HepG2 (cell line): ENCODE measurements around the gene PSMB9. TPM values are rescaled to one million over a fixed set of nuclear protein-coding genes. Genes with fewer than 3 reads are reported as not detected.

Source experiments
- IKZF4 ChIP-seq: sonication (generic); formaldehyde crosslinking; IDR thresholded peaks from 2 replicates; pipeline ENCODE4 v1.5.1; 2020; ENCODE audit warnings: borderline replicate concordance, mild to moderate bottlenecking, low read depth, missing genetic modification reagents; ENCODE audit errors: not compliant biosample characterization
- RFX1 ChIP-seq: fragments of 450-650 bp; IDR thresholded peaks from 2 replicates; pipeline ENCODE4 v1.6.1; 2017
- SIN3A ChIP-seq: IDR thresholded peaks from 2 replicates; pipeline ENCODE4 v1.6.1; 2011; ENCODE audit warnings: low read depth, mild to moderate bottlenecking, control low read depth, low read length, borderline replicate concordance
- TBX3 ChIP-seq: fragments of 450-650 bp; IDR thresholded peaks from 2 replicates; pipeline ENCODE4 v1.6.1; 2017; ENCODE audit warnings: antibody characterized with exemption, mild to moderate bottlenecking, inconsistent platforms, borderline replicate concordance
- ZNF101 ChIP-seq: sonication (generic); formaldehyde crosslinking; IDR thresholded peaks from 2 replicates; pipeline ENCODE4 v1.4.0; 2020; ENCODE audit warnings: mild to moderate bottlenecking, low read depth, missing genetic modification reagents, borderline replicate concordance
- ZNF251 ChIP-seq: sonication (generic); formaldehyde crosslinking; IDR thresholded peaks from 2 replicates; pipeline ENCODE4 v1.9.0; 2021; ENCODE audit warnings: mild to moderate bottlenecking, missing genetic modification reagents
- ZNF644 ChIP-seq: IDR thresholded peaks from 2 replicates; pipeline ENCODE4 v1.6.1; 2016; ENCODE audit warnings: low read depth
- polyA plus RNA-seq, 8 experiments: library from polyadenylated mRNA; depleted of rRNA in 3 of 8; stranded (reverse) in 7 of 8; unstranded in 1 of 8; fragments of >200 nt; fragmentation: Illumina TruSeq in 4 of 8; extraction: Trizol in 4 of 8; gene quantifications; 2 replicates each; pipeline versions ENCODE4 v1.2.1 to v1.2.3, GENCODE V29; 2011 to 2016; ENCODE audit warnings: low read depth in 4 of 8, missing spikeins in 1 of 8, mixed read lengths in 1 of 8; ENCODE audit not compliant: insufficient read depth in 1 of 8
- total RNA-seq, 5 experiments: library from RNA; depleted of rRNA; stranded (reverse); fragments of >200 nt; fragmentation: Illumina TruSeq; extraction: Trizol; gene quantifications; 2 replicates each; pipeline ENCODE4 v1.2.3, GENCODE V29; 2016; ENCODE audit warnings: low read depth in 1 of 5
- TF ChIP-seq, protein P1 (sequence below): sonication (generic); formaldehyde crosslinking; IDR thresholded peaks from 2 replicates; pipeline ENCODE4 v1.9.0; 2021; ENCODE audit warnings: missing genetic modification reagents, borderline replicate concordance
- TF ChIP-seq, protein P2 (sequence below): sonication (generic); formaldehyde crosslinking; IDR thresholded peaks from 2 replicates; pipeline ENCODE4 v1.4.0; 2020; ENCODE audit warnings: missing genetic modification reagents, borderline replicate concordance
- TF ChIP-seq, protein P3 (sequence below): IDR thresholded peaks from 2 replicates; pipeline ENCODE4 v1.6.1; 2012; ENCODE audit warnings: low read depth, low read length, improper control_type of control experiment
- TF ChIP-seq, protein P4 (sequence below): sonication (generic); formaldehyde crosslinking; IDR thresholded peaks from 2 replicates; pipeline ENCODE4 v1.5.1; 2020; ENCODE audit warnings: missing genetic modification reagents, mild to moderate bottlenecking, borderline replicate concordance
- TF ChIP-seq, protein P5 (sequence below): conservative IDR thresholded peaks from 2 replicates; pipeline ENCODE4 v1.6.1; 2018; ENCODE audit warnings: missing genetic modification reagents
- TF ChIP-seq, protein P6 (sequence below): sonication (generic); formaldehyde crosslinking; IDR thresholded peaks from 2 replicates; pipeline ENCODE4 v1.8.0; 2022; ENCODE audit warnings: mild to moderate bottlenecking, missing genetic modification reagents; ENCODE audit not compliant: insufficient replicate concordance

Gene PSMB9
- total and polyA plus RNA-seq, 2 of the 13 experiments (the other 11 are each of a cell fraction or from before 2014, with no cell fraction given) = 15.6 to 16.0 TPM

DNA sequence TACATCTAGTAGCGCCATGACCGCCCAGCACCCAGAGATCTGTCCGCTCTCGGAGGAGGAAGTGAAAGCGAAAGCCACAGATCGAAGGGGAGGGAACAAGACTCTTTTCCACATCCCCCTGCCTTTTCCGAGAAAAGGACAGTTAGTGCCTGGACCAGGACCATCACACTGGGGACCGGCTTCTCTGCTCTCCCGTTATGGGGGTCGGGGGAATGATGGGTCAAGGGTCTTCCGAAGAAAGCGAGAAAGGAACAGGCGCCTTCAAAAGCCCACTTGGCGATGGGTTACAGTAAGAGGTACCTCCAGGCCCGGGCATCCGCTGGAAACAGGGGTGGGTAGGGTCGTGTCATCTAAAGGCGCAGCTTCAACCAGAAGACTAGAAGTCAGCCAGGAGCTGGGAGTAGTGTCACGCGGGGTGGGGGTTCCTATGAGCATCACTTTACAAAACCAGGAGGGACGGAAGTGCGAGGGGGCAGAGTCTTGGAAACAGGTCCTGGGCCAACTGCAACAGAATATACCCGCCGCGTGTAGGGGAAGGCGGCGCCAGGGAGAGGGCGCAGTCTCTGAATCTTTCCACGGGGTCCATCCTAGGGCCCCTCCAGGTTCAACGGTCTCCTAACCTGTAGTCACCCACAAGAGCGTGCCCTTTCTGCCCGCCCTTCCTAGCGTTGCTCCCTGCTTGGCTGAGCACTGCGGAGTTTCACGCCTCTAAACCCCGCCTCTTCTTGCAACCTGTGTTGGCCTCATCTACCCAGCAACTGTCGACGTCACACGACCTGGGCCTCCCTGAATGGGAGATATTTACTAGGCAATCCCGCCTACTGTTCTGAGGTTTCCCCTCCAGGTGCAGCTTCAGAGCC, 9.8 kb upstream of the PSMB9 start, which contains the start of gene PSMB8 (continued):
- TF ChIP-seq ZNF644 = no peak
- TF ChIP-seq IKZF4 (CRISPR knock-in tag) = peak; percentile 15
- TF ChIP-seq, protein P1, sequence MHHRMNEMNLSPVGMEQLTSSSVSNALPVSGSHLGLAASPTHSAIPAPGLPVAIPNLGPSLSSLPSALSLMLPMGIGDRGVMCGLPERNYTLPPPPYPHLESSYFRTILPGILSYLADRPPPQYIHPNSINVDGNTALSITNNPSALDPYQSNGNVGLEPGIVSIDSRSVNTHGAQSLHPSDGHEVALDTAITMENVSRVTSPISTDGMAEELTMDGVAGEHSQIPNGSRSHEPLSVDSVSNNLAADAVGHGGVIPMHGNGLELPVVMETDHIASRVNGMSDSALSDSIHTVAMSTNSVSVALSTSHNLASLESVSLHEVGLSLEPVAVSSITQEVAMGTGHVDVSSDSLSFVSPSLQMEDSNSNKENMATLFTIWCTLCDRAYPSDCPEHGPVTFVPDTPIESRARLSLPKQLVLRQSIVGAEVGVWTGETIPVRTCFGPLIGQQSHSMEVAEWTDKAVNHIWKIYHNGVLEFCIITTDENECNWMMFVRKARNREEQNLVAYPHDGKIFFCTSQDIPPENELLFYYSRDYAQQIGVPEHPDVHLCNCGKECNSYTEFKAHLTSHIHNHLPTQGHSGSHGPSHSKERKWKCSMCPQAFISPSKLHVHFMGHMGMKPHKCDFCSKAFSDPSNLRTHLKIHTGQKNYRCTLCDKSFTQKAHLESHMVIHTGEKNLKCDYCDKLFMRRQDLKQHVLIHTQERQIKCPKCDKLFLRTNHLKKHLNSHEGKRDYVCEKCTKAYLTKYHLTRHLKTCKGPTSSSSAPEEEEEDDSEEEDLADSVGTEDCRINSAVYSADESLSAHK (CRISPR knock-in tag) = no peak
- TF ChIP-seq, protein P2, sequence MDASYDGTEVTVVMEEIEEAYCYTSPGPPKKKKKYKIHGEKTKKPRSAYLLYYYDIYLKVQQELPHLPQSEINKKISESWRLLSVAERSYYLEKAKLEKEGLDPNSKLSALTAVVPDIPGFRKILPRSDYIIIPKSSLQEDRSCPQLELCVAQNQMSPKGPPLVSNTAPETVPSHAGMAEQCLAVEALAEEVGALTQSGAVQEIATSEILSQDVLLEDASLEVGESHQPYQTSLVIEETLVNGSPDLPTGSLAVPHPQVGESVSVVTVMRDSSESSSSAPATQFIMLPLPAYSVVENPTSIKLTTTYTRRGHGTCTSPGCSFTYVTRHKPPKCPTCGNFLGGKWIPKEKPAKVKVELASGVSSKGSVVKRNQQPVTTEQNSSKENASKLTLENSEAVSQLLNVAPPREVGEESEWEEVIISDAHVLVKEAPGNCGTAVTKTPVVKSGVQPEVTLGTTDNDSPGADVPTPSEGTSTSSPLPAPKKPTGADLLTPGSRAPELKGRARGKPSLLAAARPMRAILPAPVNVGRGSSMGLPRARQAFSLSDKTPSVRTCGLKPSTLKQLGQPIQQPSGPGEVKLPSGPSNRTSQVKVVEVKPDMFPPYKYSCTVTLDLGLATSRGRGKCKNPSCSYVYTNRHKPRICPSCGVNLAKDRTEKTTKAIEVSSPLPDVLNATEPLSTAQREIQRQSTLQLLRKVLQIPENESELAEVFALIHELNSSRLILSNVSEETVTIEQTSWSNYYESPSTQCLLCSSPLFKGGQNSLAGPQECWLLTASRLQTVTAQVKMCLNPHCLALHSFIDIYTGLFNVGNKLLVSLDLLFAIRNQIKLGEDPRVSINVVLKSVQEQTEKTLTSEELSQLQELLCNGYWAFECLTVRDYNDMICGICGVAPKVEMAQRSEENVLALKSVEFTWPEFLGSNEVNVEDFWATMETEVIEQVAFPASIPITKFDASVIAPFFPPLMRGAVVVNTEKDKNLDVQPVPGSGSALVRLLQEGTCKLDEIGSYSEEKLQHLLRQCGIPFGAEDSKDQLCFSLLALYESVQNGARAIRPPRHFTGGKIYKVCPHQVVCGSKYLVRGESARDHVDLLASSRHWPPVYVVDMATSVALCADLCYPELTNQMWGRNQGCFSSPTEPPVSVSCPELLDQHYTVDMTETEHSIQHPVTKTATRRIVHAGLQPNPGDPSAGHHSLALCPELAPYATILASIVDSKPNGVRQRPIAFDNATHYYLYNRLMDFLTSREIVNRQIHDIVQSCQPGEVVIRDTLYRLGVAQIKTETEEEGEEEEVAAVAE (CRISPR knock-in tag) = peak; percentile 74
- TF ChIP-seq SIN3A = peak; percentile 57; the same call in 1 of the 2 replicates
- TF ChIP-seq, protein P3, sequence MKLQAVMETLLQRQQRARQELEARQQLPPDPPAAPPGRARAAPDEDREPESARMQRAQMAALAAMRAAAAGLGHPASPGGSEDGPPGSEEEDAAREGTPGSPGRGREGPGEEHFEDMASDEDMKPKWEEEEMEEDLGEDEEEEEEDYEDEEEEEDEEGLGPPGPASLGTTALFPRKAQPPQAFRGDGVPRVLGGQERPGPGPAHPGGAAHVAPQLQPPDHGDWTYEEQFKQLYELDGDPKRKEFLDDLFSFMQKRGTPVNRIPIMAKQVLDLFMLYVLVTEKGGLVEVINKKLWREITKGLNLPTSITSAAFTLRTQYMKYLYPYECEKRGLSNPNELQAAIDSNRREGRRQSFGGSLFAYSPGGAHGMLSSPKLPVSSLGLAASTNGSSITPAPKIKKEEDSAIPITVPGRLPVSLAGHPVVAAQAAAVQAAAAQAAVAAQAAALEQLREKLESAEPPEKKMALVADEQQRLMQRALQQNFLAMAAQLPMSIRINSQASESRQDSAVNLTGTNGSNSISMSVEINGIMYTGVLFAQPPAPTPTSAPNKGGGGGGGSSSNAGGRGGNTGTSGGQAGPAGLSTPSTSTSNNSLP = no peak
- TF ChIP-seq, protein P4, sequence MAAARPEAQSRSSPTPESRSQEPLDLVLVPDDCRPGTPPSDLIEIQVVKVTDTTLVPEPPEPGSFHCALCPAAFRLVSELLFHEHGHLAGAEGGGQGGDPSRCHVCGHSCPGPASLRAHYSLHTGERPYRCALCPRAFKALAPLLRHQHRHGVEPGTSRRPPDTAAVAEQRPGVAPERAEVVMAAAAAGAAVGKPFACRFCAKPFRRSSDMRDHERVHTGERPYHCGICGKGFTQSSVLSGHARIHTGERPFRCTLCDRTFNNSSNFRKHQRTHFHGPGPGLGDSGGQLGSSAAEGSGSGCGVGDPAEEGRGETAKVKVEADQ = no peak
- TF ChIP-seq, protein P5, sequence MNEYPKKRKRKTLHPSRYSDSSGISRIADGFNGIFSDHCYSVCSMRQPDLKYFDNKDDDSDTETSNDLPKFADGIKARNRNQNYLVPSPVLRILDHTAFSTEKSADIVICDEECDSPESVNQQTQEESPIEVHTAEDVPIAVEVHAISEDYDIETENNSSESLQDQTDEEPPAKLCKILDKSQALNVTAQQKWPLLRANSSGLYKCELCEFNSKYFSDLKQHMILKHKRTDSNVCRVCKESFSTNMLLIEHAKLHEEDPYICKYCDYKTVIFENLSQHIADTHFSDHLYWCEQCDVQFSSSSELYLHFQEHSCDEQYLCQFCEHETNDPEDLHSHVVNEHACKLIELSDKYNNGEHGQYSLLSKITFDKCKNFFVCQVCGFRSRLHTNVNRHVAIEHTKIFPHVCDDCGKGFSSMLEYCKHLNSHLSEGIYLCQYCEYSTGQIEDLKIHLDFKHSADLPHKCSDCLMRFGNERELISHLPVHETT (CRISPR knock-in tag) = no peak; the same call in 1 of the 2 replicates
- peak; percentile 81; the same call in 1 of the 2 replicates for TF ChIP-seq TBX3
- no peak for TF ChIP-seq RFX1
- TF ChIP-seq, protein P6, sequence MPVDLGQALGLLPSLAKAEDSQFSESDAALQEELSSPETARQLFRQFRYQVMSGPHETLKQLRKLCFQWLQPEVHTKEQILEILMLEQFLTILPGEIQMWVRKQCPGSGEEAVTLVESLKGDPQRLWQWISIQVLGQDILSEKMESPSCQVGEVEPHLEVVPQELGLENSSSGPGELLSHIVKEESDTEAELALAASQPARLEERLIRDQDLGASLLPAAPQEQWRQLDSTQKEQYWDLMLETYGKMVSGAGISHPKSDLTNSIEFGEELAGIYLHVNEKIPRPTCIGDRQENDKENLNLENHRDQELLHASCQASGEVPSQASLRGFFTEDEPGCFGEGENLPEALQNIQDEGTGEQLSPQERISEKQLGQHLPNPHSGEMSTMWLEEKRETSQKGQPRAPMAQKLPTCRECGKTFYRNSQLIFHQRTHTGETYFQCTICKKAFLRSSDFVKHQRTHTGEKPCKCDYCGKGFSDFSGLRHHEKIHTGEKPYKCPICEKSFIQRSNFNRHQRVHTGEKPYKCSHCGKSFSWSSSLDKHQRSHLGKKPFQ (CRISPR knock-in tag) = no peak
- no peak for TF ChIP-seq ZNF101 (CRISPR knock-in tag)
- TF ChIP-seq ZNF251 (CRISPR knock-in tag) = no peak
